OCI-M2 (cell line): ENCODE results near the gene TUBD1.
"Not testable (repeated sequence)": the region's sequence is repeated elsewhere in the genome, so short reads cannot be mapped to it uniquely, and the experiment has no call there.

Source experiments
- DNase-seq: peaks from one replicate; lab custom pipeline; 2025; ENCODE audit not compliant: unreplicated experiment; lab: John Stamatoyannopoulos, UW

Gene TUBD1

DNA sequence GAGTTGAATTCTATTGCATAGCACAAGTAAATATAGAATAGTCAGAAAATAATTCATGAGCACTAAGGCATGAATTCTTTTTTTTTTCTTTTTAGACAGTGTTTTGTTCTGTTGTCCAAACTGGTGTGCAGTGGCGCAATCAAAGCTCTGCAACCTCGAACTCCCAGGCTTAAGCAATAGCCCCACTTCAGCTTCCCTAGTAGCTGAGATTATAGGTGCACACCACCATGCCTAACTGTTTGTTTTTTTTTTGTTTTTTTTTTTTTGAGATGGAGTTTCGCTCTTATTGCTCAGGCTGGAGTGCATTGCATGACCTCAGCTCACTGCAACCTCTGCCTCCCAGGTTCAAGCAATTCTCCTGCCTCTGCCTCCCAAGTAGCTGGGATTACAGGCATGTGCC, 16.6 kb downstream of the TUBD1 start:
- no peak for DNase-seq

DNA sequence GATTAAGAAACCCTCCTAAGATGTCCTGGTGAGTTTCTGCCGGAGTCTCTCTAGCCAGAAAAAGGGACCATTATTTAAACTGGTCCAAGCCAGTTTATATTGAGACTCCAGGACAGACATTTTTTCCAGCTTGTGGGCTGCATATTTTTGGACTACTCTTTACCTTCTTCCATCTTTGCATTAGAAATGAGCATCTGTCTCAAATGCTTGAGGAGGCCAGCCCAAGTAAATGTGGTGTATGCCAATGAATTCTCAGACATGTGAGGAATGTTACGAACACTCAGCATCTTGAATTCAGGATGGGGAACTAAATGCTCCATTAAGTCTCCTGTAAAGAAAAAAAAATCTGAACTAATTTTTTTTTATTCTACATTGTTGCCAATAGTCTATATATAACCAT, 18.4 kb downstream of the TUBD1 start:
- DNase-seq, result no peak

GRCh38 chr17:59873414-59873813, 19.3 kb downstream of the TUBD1 start:
- DNase-seq, result not testable (repeated sequence)

DNA sequence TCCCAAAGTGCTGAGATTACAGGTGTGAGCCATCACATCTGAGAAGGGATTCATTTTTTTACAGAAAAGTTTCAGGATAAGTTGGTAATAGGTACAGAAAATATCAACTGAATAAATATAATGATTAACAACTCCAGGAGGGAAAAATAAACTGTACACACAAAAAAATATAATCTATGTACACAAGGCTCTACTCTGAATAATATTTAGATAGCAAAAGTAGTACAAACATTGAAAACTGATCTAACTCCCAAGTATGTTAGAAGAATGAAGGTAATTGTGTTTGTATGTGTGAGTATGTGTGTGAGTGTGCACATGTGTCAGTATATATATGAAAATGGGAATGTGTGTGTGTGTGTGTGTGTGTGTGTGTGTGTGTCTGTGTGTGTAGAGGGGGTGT, 20.4 kb downstream of the TUBD1 start:
- no peak for DNase-seq

DNA sequence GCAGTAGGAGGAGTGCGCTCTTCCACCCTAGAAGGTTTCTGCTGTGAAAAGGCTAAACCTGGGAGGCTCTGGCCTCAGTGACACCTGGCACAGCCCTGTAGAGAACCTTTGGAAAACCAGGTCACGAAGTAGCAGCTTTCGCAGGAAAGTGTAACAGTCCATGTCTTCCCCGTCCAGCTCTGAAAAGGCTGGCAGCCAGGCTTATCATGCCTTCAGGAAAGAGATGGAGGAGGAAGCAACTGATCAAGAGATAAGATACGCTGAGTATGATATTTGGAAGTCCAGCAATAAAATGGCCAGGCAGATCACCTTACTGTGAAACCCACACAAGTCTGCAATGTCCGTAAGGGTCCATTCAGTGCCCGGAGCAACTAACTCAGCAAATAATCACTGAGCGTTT, 22.3 kb downstream of the TUBD1 start:
- DNase-seq, result no peak

- DNase-seq, result no peak
These were observed 22.9 kb downstream of the TUBD1 start for GRCh38 chr17:59869941-59870218.

DNA sequence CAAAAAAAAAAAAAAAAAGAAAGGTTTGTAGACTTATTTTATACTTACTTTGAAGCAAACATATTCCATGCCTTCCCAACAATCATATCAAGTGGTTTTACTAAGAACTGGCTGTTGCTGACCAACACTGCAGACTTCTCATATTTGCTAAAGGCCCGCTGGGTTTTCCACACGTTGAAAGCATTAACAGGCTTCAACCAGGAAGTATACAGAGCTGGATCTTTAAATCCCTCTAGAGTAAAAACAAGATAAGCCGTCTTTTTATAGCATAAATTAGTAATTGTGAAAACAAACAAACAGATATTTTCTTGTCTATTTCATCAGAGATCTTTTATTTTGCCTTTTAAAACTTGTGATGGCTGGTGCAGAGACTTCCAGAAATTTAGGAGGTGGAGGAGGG, 29.1 kb downstream of the TUBD1 start:
- DNase-seq, result no peak

- DNase-seq, result no peak
These were observed 33.2 kb downstream of the TUBD1 start for GRCh38 chr17:59859444-59860025.

DNA sequence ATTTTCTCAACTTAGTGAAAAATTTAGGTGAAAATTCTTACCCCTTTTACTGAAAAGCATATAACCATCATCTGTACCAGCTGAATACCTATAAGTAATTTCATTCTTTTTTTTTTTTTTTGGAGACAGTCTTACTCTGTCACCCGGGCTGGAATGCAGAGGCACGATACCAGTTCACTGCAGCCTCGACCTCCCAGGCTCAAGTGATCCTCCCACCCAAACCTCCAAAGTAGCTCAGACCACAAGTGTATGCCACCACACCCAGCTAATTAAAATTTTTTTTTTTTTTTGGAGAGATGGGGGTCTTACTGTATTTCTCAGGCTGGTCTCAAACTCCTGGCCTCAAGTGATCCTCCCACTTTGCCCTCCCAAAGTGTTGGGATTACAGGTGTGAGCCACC, 33.8 kb downstream of the TUBD1 start:
- DNase-seq, result no peak

DNA sequence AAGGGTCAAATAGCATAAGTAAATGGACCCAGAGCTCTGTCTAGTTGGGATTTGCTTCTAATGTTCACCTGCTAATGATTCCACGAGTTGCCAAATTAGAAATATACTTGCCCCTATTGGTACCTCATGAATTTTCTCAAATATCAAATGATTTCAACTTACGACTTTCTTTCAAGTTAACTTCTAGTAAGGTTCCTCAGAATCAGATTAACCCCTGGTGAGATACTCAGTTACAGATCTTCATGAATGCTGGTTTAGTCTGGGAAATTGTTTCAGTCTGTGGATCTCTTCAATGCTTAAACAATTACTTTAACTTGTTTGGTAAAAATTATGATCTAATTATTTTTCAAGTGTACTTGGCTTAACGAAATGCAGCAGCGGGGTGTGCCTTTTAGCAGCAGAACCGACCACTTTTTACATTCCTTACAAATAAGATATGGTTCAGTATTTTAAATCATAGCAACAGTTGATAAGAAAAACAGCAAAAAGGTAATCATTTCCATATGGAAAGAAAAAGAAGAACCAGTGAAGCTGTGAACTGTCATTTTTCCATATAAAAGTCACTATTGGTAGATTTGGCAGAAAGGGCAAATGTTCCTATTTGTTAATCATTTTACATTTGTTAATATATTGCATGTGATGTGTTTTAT, 34.5 kb downstream of the TUBD1 start:
- DNase-seq, result no peak

GRCh38 chr17:59856859-59857794, 35.6 kb downstream of the TUBD1 start:
- DNase-seq, result no peak

- not testable (repeated sequence) for DNase-seq
These were observed 38.6 kb downstream of the TUBD1 start for GRCh38 chr17:59853919-59854729.

GRCh38 chr17:59853168-59853918, 39.4 kb downstream of the TUBD1 start:
- DNase-seq, result no peak

DNA sequence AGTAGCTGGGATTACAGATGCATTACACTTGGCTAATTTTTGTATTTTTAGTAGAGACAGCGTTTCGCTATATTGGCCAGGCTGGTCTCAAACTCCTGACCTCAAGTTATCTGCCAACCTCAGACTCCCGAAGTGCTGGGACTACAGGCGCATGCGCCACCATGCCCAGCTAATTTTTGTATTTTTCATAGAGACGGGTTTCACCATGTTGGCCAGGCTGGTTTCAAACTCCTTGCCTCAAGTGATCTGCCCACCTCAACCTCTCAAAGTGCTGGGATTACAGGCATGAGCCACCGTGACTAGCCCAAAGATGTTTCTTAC, 39.9 kb downstream of the TUBD1 start:
- not testable (repeated sequence) for DNase-seq

- DNase-seq, result no peak
These were observed 41.0 kb downstream of the TUBD1 start for GRCh38 chr17:59851439-59852375.

GRCh38 chr17:59850311-59850710, 42.4 kb downstream of the TUBD1 start:
- not testable (repeated sequence) for DNase-seq

GRCh38 chr17:59848778-59849177, 44.0 kb downstream of the TUBD1 start:
- no peak for DNase-seq

DNA sequence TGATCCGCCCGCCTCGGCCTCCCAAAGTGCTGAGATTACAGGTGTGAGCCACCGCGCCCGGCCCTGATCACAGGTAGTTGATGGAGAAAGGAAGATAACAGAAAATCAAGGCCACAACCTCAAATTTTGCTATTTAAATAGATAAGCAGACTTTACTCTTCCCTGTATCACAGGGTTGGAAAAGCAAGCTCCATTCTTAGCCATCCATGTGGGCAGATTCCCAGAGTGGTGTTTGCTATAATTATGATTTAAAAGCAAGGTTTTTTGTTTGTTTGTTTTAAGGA, 44.4 kb downstream of the TUBD1 start:
- no peak for DNase-seq

- DNase-seq, result no peak
These were observed 46.2 kb downstream of the TUBD1 start for GRCh38 chr17:59846394-59847165.
